Measurements from ENCODE around the gene KLHL33. TPM values are rescaled to one million over a fixed set of nuclear protein-coding genes. Genes with fewer than 3 reads are reported as not detected.
A peak's percentile ranks its signal among the peaks of the same experiment; 100 is the strongest.

Gene KLHL33
- total RNA-seq, 1 donor from 2014 or later: 0.05 TPM

DNA sequence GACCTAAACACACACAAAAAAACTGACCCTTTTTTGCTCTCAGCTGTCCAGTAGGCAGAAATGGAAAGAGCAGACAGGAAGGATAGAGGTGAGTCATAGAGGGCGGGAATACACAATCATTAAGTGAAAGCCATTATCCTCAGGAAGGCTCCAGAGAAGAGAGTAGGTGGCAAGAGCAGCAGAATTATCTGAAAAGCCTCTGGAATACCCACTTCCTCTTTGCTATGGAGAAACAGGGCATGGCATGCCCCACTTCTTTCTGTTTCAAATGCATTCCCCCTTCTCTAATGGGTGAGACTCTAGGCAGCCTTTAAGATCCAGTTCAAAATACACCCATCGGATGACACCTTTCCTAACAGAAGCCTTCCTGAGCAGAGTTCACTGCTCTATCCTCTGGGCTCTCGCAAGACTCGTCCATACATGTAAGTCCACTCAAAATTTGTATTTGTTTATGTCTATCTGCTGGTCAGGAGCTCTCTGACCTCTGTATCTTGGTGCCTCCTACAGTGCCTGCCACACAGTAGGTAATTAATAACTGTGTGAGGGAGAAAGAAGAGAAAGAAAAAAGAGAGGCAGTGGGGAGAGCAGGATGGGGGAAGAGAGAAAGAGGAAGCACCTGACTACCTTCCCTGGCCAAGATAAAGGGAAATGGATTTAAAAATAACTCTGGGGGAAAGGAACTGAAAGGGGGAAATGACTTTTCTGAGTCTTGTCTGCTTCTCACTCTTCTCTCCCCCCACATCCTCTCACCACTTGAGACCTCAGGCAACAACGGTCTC, 8.5 kb downstream of the KLHL33 start:
- H3K27me3 Mint-ChIP-seq: no peaks in the 10 kb centered on the region
- TF ChIP-seq, protein P1, sequence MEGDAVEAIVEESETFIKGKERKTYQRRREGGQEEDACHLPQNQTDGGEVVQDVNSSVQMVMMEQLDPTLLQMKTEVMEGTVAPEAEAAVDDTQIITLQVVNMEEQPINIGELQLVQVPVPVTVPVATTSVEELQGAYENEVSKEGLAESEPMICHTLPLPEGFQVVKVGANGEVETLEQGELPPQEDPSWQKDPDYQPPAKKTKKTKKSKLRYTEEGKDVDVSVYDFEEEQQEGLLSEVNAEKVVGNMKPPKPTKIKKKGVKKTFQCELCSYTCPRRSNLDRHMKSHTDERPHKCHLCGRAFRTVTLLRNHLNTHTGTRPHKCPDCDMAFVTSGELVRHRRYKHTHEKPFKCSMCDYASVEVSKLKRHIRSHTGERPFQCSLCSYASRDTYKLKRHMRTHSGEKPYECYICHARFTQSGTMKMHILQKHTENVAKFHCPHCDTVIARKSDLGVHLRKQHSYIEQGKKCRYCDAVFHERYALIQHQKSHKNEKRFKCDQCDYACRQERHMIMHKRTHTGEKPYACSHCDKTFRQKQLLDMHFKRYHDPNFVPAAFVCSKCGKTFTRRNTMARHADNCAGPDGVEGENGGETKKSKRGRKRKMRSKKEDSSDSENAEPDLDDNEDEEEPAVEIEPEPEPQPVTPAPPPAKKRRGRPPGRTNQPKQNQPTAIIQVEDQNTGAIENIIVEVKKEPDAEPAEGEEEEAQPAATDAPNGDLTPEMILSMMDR (IDR thresholded peaks at IDR 0.05; ENCODE audit: unreplicated experiment): no peak
- H3K36me3 Mint-ChIP-seq (ENCODE audit: insufficient read depth): no peaks in the 10 kb centered on the region
- H3K9me3 Mint-ChIP-seq (ENCODE audit: low read depth): no peaks in the 10 kb centered on the region
- DNase-seq (ENCODE audit: low spot score, unreplicated experiment): no peak
- H3K4me1 Mint-ChIP-seq (ENCODE audit: low read depth): peaks cover 3% of the 10 kb centered on the region
- H3K27ac Mint-ChIP-seq: no peak overlapping the region
- no peak overlapping the region for H3K4me3 Mint-ChIP-seq (ENCODE audit: low read depth)

DNA sequence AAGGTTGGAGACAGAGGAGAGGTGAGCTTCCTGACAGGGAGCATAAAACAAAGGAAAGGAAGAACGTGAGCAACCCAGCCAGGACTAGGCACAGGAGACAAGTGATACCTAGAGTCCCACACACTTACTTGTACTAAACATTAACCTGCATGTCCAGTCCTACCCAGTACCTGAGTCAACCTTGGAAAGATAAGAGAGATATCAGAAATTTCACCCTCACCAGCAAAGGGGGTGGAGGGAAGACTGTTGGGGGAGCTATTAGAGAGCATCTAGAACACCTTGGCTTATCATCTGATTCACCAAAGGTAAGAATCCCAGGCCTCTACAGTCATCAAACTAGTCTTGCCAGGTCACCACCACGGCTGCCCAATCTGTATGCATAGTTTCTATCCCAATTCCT, 11.1 kb downstream of the KLHL33 start:
- H3K27me3 Mint-ChIP-seq: no peaks in the 10 kb centered on the region
- no peak overlapping the region for H3K4me3 Mint-ChIP-seq (ENCODE audit: low read depth)
- DNase-seq (ENCODE audit: low spot score, unreplicated experiment): no peak
- TF ChIP-seq, protein P1 (IDR thresholded peaks at IDR 0.05; ENCODE audit: unreplicated experiment): no peak
- no peak overlapping the region for H3K27ac Mint-ChIP-seq
- H3K36me3 Mint-ChIP-seq (ENCODE audit: insufficient read depth): no peaks in the 10 kb centered on the region
- peaks cover 3% of the 10 kb centered on the region for H3K4me1 Mint-ChIP-seq (ENCODE audit: low read depth)
- no peaks in the 10 kb centered on the region for H3K9me3 Mint-ChIP-seq (ENCODE audit: low read depth)

DNA sequence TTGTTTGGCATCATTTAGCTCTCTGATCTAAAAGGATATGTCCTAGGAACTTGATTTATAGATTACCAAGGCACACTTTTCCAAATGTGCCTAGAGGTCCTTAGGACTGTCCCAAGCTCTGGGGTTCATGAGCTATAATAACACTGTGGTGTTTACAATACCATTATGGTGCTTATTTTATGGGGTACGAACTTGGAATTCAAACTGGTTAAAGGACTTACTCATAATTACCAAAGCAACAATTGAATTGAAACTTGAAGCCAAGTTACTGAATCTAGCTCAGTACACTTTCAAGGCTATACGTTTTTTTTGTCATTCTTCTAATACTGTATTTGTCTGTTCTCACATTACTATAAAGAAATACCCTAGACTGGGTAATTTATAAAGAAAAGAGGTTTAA, 13.1 kb downstream of the KLHL33 start:
- Mint-ChIP-seq H3K4me1 (ENCODE audit: low read depth) (peaks cover 18% of the 10 kb centered on the region), H3K27ac (no peak overlapping the region), H3K9me3 (ENCODE audit: low read depth) (no peaks in the 10 kb centered on the region), H3K36me3 (ENCODE audit: insufficient read depth) (no peaks in the 10 kb centered on the region), H3K27me3 (no peaks in the 10 kb centered on the region), H3K4me3 (ENCODE audit: low read depth) (no peak overlapping the region)
- TF ChIP-seq, protein P1 (IDR thresholded peaks at IDR 0.05; ENCODE audit: unreplicated experiment): no peak
- no peak for DNase-seq (ENCODE audit: low spot score, unreplicated experiment)

DNA sequence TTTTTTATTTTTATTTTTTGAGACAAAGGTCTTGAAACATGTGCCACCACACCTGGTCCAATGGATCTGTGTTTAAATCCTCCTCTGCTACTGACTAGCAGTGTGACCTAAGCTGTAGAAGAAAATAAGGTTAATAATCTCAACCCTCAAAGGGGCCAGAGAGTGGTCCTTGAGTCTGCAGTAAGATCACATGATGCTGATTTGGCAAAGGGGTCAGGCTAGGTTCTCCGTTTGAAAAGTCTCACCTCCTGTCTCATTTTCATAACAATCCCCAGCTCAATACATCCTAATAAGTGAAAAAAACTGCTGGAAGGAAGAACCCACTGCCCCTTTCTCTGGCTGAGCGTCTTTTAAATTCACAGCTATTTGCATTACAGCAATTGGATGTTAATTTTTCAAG, 14.7 kb downstream of the KLHL33 start:
- TF ChIP-seq, protein P1 (IDR thresholded peaks at IDR 0.05; ENCODE audit: unreplicated experiment): no peak
- H3K27me3 Mint-ChIP-seq: no peaks in the 10 kb centered on the region
- no peak for DNase-seq (ENCODE audit: low spot score, unreplicated experiment)
- peaks cover 23% of the 10 kb centered on the region for H3K4me1 Mint-ChIP-seq (ENCODE audit: low read depth)
- H3K9me3 Mint-ChIP-seq (ENCODE audit: low read depth): no peaks in the 10 kb centered on the region
- no peaks in the 10 kb centered on the region for H3K36me3 Mint-ChIP-seq (ENCODE audit: insufficient read depth)
- H3K27ac Mint-ChIP-seq: no peak overlapping the region
- H3K4me3 Mint-ChIP-seq (ENCODE audit: low read depth): no peak overlapping the region

DNA sequence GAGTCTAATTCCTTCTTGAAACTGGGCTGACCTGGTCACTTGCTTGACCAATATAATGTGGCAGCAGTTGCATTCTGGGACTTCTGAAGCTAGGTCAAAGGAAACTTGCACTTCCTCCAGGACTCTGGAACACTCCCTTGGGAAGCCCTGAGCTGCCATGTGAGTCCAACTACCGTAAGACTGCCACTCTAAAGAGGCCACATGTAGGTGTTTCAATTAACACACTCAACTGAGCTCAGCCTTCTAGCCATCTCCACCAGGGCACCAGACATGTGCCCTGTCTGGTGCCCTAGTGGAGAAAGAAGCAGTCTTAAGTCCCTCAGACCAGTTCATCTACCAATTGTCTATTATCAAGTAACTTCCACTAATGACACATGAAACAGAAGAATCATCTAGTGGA, 16.5 kb downstream of the KLHL33 start:
- Mint-ChIP-seq H3K27me3 (no peaks in the 10 kb centered on the region), H3K36me3 (ENCODE audit: insufficient read depth) (no peaks in the 10 kb centered on the region), H3K4me1 (ENCODE audit: low read depth) (peaks cover 26% of the 10 kb centered on the region), H3K4me3 (ENCODE audit: low read depth) (peak overlapping the region; percentile 40), H3K27ac (peak overlapping the region; percentile 87), H3K9me3 (ENCODE audit: low read depth) (no peaks in the 10 kb centered on the region)
- TF ChIP-seq, protein P1 (IDR thresholded peaks at IDR 0.05; ENCODE audit: unreplicated experiment): no peak
- DNase-seq (ENCODE audit: low spot score, unreplicated experiment): no peak
